Inferior parietal cortex (tissue), 1 donor: ENCODE results near the gene WDR5.

Experiments used
- DNase-seq: peaks from one replicate; pipeline ENCODE4 v3.0.0-alpha.2; 2016; ENCODE audit errors: extremely low spot score

Gene WDR5

DNA sequence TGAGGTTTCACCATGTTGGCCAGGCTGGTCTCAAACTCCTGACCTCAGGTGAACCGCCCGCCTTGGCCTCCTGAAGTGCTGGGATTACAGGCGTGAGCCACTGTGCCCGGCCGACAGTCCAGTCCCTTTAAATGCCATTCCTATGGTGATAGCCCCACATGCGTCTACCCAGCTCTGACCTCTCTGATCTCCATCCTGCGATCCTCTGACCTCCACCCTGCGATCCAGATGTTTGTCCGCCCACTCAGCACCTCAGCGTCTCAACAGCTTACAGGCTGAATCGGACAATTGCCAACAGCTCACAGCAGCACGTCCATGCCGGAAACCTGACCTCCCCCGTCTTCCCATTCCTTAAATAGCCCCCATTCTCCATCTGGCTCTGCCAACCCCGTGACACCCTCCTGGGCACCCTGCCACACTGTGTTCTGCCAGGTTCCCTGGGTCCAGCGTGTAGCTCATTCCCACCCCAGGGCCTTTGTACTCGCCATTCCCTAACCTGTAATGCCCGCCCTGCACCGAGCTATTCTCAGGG is 72.5 kb downstream of the WDR5 start:
- DNase-seq, result no peak

DNA sequence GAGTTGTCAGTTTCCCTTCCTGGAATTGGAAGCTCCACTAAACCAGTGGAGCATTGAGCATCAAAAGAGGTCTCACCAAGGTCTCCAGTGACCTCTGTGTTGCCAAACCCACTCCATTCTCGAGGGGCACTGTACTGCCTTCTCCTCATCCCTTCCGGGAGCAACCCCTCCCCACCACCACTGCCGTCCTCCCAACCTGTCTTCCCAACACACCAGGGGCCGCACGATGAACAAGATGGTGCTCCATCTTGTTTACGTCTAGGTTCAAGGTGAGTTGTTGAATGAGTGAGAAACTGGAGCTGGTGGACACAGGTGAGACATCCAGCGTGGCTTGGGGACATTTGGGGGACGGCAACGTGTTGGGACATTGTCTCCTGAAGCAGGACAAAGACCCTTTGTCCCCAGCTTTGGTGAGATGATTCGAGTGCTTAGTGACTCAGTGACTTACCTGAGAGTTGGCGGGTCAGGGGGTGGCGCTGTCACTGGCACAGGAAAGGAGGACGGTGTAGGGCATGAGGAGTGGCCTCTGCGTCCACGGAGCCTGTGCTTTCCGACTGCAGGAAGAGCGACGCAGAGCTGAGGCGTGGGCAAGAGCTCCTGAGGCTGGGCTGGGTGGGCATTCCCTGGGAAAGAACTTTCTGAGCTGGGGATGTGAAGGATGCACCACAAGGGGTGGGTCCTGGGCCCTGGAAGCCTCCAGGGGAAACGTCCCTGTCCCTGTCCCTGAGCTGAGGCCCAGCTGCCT is 73.3 kb downstream of the WDR5 start:
- DNase-seq, result no peak
